DOHH2 (cell line): Measurements from ENCODE around the gene OR51E2.

Experiments
- CTCF ChIP-seq: fragments of 200-600 bp; sonication (generic); IDR thresholded peaks from one replicate; pipeline ENCODE4 v1.5.1; 2014; ENCODE audit warnings: antibody characterized with exemption, mild to moderate bottlenecking, low read depth, low read length; ENCODE audit not compliant: poor library complexity, severe bottlenecking
- EZH2phosphoT487 ChIP-seq: fragments of 200-600 bp; sonication (generic); IDR thresholded peaks from 2 replicates; pipeline ENCODE4 v1.6.1; 2017; ENCODE audit warnings: borderline replicate concordance, mild to moderate bottlenecking, antibody characterized with exemption, low read length, moderate library complexity, mixed read lengths

DNA sequence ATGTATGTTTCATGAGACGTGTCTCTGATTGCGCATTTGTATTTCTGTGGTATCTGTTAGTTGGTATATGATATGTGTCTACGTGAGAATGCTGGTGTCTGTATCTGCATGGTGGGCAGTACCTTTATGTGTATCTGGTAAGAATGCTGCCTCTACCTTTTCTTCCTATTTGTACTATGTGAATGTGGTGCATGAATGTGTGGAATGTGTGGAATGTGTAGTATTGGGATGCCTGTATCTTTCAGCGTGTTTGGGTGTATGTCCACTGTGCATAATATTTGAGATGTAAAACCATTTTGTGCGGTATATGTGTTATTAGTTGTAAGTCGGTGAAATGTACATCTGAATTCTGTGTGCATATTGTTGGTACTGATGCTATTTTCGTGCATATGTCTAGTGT is 56.2 kb downstream of the OR51E2 start:
- no peak for TF ChIP-seq CTCF
- no peak for TF ChIP-seq EZH2phosphoT487
